Right atrium auricular region (tissue), 2 donors: ENCODE data around the gene L3MBTL4. TPM values are rescaled to one million over a fixed set of nuclear protein-coding genes. Genes with fewer than 3 reads are reported as not detected.

Experiments used
- DNase-seq: peaks from one replicate; pipeline ENCODE4 v3.0.0-alpha.2; 2019; ENCODE audit warnings: low spot score
- H3K27ac ChIP-seq, 2 donors: fragments of 200-600 bp; sonication (generic); 1 replicate in 1 of 2; 2 replicates in 1 of 2; pipeline ENCODE4 v1.5.1; 2016 to 2019
- H3K27me3 ChIP-seq, 2 donors: fragments of 200-600 bp; sonication (generic); one replicate each; pipeline versions ENCODE4 v1.5.1 to v1.6.0; 2017 to 2019
- H3K36me3 ChIP-seq: fragments of 200-600 bp; sonication (generic); one replicate; pipeline ENCODE4 v1.5.1; 2016
- H3K4me1 ChIP-seq, 2 donors: fragments of 200-600 bp; sonication (generic); one replicate each; pipeline versions ENCODE4 v1.5.1 to v1.6.0; 2017 to 2019
- H3K4me3 ChIP-seq, 2 donors: fragments of 200-600 bp; sonication (generic); 1 replicate in 1 of 2; 2 replicates in 1 of 2; pipeline ENCODE4 v1.5.1; 2017 to 2019; ENCODE audit warnings: mild to moderate bottlenecking in 1 of 2, moderate library complexity in 1 of 2
- H3K9me3 ChIP-seq, 2 donors: fragments of 200-600 bp; sonication (generic); one replicate each; pipeline ENCODE4 v1.5.1; 2019
- CTCF ChIP-seq, 2 donors: fragments of 200-600 bp; sonication (generic); IDR thresholded peaks; one replicate each; pipeline ENCODE4 v1.5.1; 2019; ENCODE audit warnings: antibody characterized with exemption in 2 of 2
- total RNA-seq, 2 donors: library from RNA; depleted of rRNA; stranded (reverse); fragments of >200 nt; gene quantifications; one replicate each; pipeline ENCODE4 v1.1.0, GENCODE V29; 2016

L3MBTL4 gene
- total RNA-seq, 2 donors from 2014 or later: 6.6 to 10.5 TPM

GRCh38 chr18:5998907-5999306 lies 415.8 kb downstream of the L3MBTL4 start:
- Histone ChIP-seq H3K9me3 (peaks cover 0 to 7% of the 10 kb centered on the region in 2 donors), H3K4me3 (no peak overlapping the region), H3K27me3 (no peaks in the 10 kb centered on the region), H3K36me3 (no peaks in the 10 kb centered on the region), H3K4me1 (no peaks in the 10 kb centered on the region), H3K27ac (no peak overlapping the region)
- no peak for DNase-seq
- TF ChIP-seq CTCF (IDR thresholded peaks at IDR 0.05): no peak

GRCh38 chr18:5998166-5998881 lies 416.4 kb downstream of the L3MBTL4 start:
- TF ChIP-seq CTCF (IDR thresholded peaks at IDR 0.05): no peak
- Histone ChIP-seq H3K27ac (no peak overlapping the region), H3K4me3 (no peak overlapping the region), H3K27me3 (no peaks in the 10 kb centered on the region), H3K4me1 (no peaks in the 10 kb centered on the region), H3K9me3 (peaks cover 0 to 7% of the 10 kb centered on the region in 2 donors), H3K36me3 (no peaks in the 10 kb centered on the region)
- DNase-seq: no peak

- Histone ChIP-seq H3K36me3 (no peaks in the 10 kb centered on the region), H3K27me3 (no peaks in the 10 kb centered on the region), H3K9me3 (peaks cover 0 to 7% of the 10 kb centered on the region in 2 donors), H3K27ac (no peak overlapping the region), H3K4me1 (no peaks in the 10 kb centered on the region), H3K4me3 (no peak overlapping the region)
- DNase-seq: no peak
- no peak for TF ChIP-seq CTCF (IDR thresholded peaks at IDR 0.05)
These were observed 417.4 kb downstream of the L3MBTL4 start for GRCh38 chr18:5997361-5997760.

GRCh38 chr18:5995626-5996025 lies 419.1 kb downstream of the L3MBTL4 start:
- Histone ChIP-seq H3K27ac (no peak overlapping the region), H3K4me3 (no peak overlapping the region), H3K9me3 (peaks cover 0 to 7% of the 10 kb centered on the region in 2 donors), H3K27me3 (no peaks in the 10 kb centered on the region), H3K4me1 (no peaks in the 10 kb centered on the region), H3K36me3 (no peaks in the 10 kb centered on the region)
- no peak for TF ChIP-seq CTCF (IDR thresholded peaks at IDR 0.05)
- no peak for DNase-seq

GRCh38 chr18:5993938-5994337 lies 420.8 kb downstream of the L3MBTL4 start:
- H3K9me3 ChIP-seq: no peaks in the 10 kb centered on the region
- no peaks in the 10 kb centered on the region for H3K27me3 ChIP-seq
- no peak overlapping the region for H3K27ac ChIP-seq
- H3K36me3 ChIP-seq: no peaks in the 10 kb centered on the region
- no peaks in the 10 kb centered on the region for H3K4me1 ChIP-seq
- H3K4me3 ChIP-seq: no peak overlapping the region
- no peak for TF ChIP-seq CTCF (IDR thresholded peaks at IDR 0.05)
- DNase-seq: no peak

GRCh38 chr18:5992381-5992780 lies 422.3 kb downstream of the L3MBTL4 start:
- Histone ChIP-seq H3K4me3 (no peak overlapping the region), H3K27me3 (no peaks in the 10 kb centered on the region), H3K36me3 (no peaks in the 10 kb centered on the region), H3K9me3 (no peaks in the 10 kb centered on the region), H3K4me1 (no peaks in the 10 kb centered on the region), H3K27ac (no peak overlapping the region)
- no peak for TF ChIP-seq CTCF (IDR thresholded peaks at IDR 0.05)
- no peak for DNase-seq
